SHP77 treated with DMSO at 0.1 percent for 48 hours (cell line): ENCODE results near the gene GABARAP.

ENCODE experiments used
- DNase-seq: peaks from one replicate; lab custom pipeline; 2025; lab: John Stamatoyannopoulos, UW

GABARAP gene

DNA sequence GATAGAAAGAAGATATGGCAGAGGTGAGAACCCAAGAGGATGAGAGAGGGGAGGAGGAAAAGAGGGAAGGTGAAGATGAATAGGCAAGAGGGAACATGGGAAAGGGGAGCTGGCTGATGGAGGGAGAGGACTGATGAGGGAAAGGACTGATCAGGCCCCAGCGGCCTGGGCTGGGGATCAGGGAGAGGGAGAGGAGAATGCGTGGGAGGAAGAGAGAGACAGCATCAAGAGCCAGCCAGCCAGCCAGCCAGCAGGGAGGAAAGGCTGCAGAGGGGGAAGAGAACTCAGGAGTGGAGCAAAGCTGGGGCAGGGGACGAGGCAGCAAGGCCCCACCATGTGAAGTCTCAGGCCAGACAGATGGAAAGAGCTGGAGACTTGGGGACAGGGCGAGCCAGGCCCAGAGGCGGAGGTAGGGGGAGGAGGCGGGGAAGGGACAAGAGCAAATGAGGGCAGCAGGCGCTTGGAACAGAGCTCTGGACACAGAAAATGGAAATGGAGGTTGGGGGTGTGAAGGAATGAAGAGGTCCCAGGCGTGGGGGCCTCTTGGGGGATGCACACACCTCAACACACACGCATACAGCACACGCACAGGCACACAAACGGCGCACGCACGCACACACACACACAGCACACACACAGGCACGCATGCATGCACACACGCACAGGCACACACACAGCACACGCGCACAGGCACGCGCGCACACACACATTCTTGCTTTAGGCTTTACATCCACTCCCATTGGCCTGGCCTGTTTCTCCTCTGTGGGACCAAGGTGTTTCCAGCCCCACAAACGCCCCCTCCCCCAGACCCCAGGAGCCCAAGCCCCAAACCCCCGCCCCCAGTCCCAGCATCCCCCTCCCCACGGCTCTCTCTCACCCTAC lies 34.9 kb downstream of the GABARAP start:
- no peak for DNase-seq

DNA sequence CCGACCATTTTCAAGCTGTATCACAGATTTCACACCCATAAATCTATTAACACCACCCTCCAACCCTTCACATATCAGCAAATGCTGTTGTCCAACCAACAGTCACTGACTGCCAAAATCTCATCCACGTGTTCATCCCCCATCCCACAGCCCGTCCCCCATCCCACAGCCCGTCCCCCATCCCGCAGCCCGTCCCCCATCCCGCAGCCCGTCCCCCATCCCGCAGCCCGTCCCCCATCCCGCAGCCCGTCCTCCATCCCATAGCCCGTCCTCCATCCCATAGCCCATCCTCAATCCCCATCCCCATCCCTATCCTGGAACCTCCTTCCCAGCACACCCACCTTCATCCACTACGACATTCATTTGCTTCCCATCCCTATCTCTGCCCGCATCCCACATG lies 36.7 kb downstream of the GABARAP start:
- no peak for DNase-seq

- peak; percentile 97 for DNase-seq
Observed at GRCh38 chr17:7204828-7205461, 37.3 kb downstream of the GABARAP start.

DNA sequence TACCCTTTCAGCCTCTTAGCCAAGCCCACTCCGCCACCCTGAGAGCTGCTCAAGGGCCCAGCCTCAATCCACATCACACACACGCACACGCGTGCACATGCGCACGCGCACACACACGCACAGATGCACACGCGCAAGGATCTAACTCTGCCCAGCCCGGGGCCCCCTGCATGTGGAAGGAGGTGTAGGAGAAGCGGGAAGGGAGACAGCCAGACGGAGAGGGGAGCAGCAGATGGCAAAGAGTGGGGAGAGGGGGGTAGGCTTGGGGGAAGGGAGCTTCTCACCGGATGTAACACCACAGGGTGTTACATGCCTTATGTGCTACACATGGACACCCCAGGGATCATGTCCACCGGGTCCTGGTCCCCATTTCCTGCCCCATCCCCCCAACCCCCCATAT lies 37.9 kb downstream of the GABARAP start:
- DNase-seq = no peak

GRCh38 chr17:7203391-7203790 lies 38.9 kb downstream of the GABARAP start:
- no peak for DNase-seq

GRCh38 chr17:7196651-7197401 lies 45.4 kb downstream of the GABARAP start:
- no peak for DNase-seq

DNA sequence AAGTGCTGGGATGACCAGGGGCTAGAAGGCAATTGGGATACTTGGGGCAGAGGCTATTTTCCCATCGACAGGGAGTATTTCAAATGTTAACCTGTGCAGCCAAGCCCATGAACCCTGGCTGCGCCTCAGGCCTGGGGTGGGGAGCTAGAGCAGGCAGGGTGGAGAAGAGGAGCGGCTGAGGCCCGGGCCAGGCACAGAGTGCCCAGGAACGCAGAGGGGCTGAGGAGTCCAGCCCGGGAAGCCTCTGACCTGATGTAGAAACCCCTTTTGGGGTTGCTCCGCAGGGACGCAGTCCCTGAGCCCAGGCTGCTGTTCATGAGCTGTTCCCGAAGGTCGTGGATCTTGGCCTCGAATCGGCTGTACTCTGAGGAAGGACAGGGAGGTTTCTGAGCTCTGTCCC lies 46.3 kb downstream of the GABARAP start:
- DNase-seq = no peak

DNA sequence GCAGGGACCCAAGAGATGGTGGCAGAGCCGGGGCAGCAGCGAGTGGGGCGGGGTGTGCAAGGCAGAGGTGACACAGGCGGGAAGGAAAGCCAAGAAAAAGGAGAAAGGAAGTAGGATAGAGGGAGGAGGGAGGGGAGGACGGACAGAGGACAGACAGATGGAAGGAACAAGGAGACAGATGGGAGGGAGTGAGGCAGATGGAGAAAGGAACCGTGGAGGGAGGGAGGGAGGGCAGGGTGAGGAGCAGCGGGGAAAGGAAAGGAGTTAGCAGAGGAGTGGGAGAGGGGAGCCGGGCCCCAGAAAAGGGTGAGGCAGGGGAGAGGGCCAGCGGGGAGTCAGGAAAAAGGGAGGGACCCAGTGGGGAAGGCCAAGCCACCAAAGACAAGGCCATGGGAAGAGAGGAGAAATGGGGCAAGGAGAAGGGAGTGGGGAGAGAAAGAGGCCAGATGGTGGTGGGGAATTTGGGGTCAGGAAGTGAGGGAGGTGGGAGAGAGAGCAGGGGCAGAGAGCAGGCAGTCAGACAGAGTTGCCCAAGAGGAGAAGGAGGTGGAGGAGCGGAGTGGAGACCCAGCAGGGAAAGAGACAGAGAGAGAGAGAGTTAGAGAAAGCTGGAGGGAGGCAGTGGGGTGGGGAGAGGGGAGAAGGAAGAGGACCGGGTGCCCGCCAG lies 49.8 kb downstream of the GABARAP start:
- DNase-seq = no peak

GRCh38 chr17:7191571-7192270 lies 50.5 kb downstream of the GABARAP start:
- DNase-seq = no peak

DNA sequence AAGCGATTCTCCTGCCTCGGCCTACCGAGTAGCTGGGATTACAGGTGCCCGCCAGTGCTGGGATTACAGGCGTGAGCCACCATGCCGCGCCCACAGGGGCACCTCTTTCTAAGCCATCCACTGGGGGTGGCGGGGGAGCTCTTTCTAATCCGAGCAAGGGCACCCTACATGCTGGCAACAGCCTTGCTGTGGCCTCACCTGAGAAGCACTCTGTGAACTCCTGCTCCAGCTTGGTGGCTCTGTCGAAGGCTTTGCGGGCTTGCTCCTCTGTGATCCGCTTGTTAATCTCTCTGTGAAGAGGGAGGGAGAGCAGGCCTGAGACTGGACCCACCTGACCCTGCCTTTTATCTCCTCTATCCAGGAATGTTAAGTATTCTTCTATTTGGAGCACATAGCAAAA lies 51.2 kb downstream of the GABARAP start:
- no peak for DNase-seq

DNA sequence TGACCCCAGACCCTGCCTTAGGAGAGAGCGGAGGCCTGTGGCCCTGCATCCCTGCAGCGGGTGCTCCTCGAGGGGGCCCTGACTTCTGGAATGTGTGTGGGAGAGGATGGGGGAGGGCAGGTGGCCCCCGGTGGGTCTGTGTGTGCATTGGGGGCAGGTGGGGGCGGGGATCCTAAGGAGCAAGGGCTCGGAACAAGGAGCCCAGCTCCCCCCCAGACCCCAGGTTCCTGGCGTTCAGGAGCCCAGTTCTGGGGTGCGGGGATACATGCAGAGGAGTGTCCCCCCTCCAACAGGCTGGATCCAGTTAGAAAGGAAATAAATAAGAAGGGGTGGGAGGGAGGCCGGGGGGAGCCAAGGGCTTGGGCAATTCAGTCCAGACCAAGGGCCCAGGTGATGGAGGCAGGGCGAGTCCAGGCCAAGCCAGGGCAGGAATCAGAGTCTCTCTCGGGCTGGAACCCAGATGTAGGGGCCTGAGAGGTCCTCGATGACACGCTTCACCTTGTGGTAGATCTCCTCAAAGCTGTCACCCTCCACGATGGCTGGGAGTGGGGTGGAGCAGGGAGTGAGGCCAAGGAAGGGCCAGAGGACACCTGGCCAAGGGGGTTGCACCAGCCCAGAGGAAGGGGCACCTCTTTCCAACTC lies 51.9 kb downstream of the GABARAP start:
- DNase-seq = no peak
